SJSA1 (cell line): ENCODE data around the gene FBN1. TPM values are rescaled to one million over a fixed set of nuclear protein-coding genes. Genes with fewer than 3 reads are reported as not detected.

ENCODE experiments used
- DNase-seq, 2 experiments: peaks; one replicate each; pipeline ENCODE4 v3.0.0-alpha.2; 2015 to 2020; ENCODE audit warnings: low spot score in 2 of 2, low read depth in 1 of 2
- H3K27ac ChIP-seq: fragments of 250-450 bp; sonication (Bioruptor Pico); 2 replicates; pipeline ENCODE4 v1.5.1; 2020; ENCODE audit warnings: mild to moderate bottlenecking, moderate library complexity
- H3K27me3 ChIP-seq: fragments of 250-450 bp; sonication (Bioruptor Pico); replicated peaks from 2 replicates; pipeline ENCODE4 v1.5.1; 2020; ENCODE audit warnings: mild to moderate bottlenecking, moderate library complexity
- H3K36me3 ChIP-seq: fragments of 250-450 bp; sonication (Bioruptor Pico); 2 replicates; pipeline ENCODE4 v1.5.1; 2020; ENCODE audit warnings: mild to moderate bottlenecking
- H3K4me1 ChIP-seq: fragments of 250-450 bp; sonication (Bioruptor Pico); replicated peaks from 2 replicates; pipeline ENCODE4 v1.6.1; 2021; ENCODE audit warnings: mild to moderate bottlenecking
- H3K4me3 ChIP-seq: fragments of 250-450 bp; sonication (Bioruptor Pico); 2 replicates; pipeline ENCODE4 v1.5.1; 2020; ENCODE audit warnings: mild to moderate bottlenecking
- H3K9me3 ChIP-seq: fragments of 250-450 bp; sonication (Bioruptor Pico); replicated peaks from 2 replicates; pipeline ENCODE4 v1.5.1; 2020; ENCODE audit warnings: mild to moderate bottlenecking
- total RNA-seq: library from RNA; depleted of rRNA; stranded (reverse); fragments of >200 nt; shearing (Covaris generic); gene quantifications from 2 replicates; pipeline ENCODE4 v1.2.3, GENCODE V29; 2014

Gene FBN1
- total RNA-seq, 1 experiment from 2014 or later: 352 TPM

DNA sequence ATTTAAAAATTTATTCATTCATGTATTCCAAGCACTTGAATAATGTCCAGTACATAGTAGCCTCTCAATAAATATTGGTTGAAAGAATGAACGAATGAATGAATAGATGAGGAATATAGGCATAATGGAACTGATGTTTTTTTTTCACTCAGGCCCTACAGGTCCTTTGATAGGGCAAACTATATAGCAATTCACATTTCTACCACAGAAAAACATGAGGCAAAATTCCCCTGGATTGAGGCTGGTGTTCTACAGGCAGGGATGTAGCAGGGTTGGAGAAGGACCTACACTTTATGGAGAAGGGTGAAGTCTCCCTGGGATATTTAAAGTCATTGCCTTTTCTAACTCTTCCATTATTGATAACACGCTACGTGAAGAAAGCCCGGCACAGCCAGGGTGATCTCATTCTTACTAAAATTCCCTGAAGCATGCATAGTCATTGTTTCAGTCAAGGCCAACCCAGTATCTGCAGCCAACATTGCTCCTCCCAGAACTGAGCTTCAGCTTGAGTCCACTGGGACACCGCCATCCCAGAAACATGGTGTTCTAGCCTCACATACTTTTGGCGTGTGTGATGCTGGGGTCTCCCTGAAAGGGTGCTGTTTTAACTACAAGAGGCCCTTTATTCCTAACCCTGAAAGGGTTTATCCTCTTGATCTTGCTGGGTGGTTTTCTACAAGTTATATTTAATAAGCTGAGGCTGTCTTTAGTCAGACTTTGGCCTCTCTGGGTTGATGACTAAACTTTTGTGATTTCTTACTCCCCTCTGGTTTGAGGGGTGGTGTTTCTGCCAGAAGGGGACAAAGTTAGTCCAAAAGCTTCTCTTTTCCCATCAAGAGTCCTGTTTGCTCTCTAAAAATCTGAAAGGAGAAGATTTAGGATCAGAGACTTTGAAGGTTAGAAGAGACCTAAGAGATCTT lies 25.9 kb upstream of the FBN1 start:
- Histone ChIP-seq H3K4me3 (no peak overlapping the region), H3K9me3 (no peaks in the 10 kb centered on the region), H3K27ac (peak overlapping the region; percentile 75), H3K27me3 (no peaks in the 10 kb centered on the region), H3K4me1 (peaks cover 80% of the 10 kb centered on the region), H3K36me3 (no peaks in the 10 kb centered on the region)
- peak; percentile 87 to 91 for DNase-seq

DNA sequence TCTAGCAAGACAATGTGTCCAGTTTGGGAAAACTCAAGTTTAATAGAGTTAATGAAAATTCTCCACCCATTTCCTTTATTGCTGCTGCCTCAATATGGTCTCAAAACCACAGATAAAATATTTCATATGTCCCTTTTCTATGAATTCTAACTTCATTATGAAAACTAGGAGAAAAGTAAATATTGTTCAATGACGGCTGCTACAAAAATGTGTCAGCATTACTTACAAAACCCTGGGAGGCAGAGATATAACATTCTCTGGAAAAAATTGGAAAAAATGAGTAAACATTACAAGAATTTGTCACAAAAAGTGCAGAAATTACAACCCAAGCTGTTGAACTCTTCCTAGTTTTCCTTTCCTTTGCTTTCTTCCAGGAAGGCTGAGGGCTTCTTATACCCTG lies 22.2 kb upstream of the FBN1 start:
- Histone ChIP-seq H3K9me3 (no peaks in the 10 kb centered on the region), H3K36me3 (no peaks in the 10 kb centered on the region), H3K4me3 (no peak overlapping the region), H3K27me3 (no peaks in the 10 kb centered on the region), H3K4me1 (peaks cover 52% of the 10 kb centered on the region), H3K27ac (peak overlapping the region; percentile 82)
- peak in 1 of 2 experiments; percentile 73 for DNase-seq

- no peak for DNase-seq
- peaks cover 23% of the 10 kb centered on the region for H3K4me1 ChIP-seq
- H3K9me3 ChIP-seq: no peaks in the 10 kb centered on the region
- H3K36me3 ChIP-seq: no peaks in the 10 kb centered on the region
- H3K27ac ChIP-seq: no peak overlapping the region
- H3K4me3 ChIP-seq: no peak overlapping the region
- H3K27me3 ChIP-seq: no peaks in the 10 kb centered on the region
Measured at GRCh38 chr15:48664436-48664835, 18.9 kb upstream of the FBN1 start.

- H3K9me3 ChIP-seq: no peaks in the 10 kb centered on the region
- DNase-seq: no peak
- no peaks in the 10 kb centered on the region for H3K4me1 ChIP-seq
- H3K27me3 ChIP-seq: no peaks in the 10 kb centered on the region
- H3K4me3 ChIP-seq: no peak overlapping the region
- no peaks in the 10 kb centered on the region for H3K36me3 ChIP-seq
- H3K27ac ChIP-seq: no peak overlapping the region
Measured at GRCh38 chr15:48657950-48658591, 12.6 kb upstream of the FBN1 start.

DNA sequence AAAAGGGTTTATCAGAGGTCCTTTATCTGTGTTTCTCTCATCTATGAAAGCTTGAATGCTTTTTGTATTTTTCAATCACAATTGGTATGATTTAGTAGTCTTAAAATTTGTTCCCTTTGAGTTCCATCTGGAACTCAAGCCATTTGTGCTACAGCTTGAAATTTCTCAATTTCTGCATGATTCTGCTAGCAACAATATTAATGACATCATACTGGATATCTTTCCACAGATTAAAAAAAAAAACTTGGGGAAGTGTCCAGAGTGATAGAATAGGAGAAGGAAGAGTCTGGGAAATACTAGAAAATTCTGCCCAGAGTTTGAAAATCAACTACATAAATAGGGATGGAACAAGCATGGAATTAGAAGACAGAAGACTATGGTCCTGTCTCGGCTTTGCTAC lies 9.3 kb upstream of the FBN1 start:
- no peak overlapping the region for H3K4me3 ChIP-seq
- H3K27me3 ChIP-seq: no peaks in the 10 kb centered on the region
- H3K27ac ChIP-seq: no peak overlapping the region
- H3K4me1 ChIP-seq: no peaks in the 10 kb centered on the region
- H3K9me3 ChIP-seq: no peaks in the 10 kb centered on the region
- no peaks in the 10 kb centered on the region for H3K36me3 ChIP-seq
- DNase-seq: no peak

DNA sequence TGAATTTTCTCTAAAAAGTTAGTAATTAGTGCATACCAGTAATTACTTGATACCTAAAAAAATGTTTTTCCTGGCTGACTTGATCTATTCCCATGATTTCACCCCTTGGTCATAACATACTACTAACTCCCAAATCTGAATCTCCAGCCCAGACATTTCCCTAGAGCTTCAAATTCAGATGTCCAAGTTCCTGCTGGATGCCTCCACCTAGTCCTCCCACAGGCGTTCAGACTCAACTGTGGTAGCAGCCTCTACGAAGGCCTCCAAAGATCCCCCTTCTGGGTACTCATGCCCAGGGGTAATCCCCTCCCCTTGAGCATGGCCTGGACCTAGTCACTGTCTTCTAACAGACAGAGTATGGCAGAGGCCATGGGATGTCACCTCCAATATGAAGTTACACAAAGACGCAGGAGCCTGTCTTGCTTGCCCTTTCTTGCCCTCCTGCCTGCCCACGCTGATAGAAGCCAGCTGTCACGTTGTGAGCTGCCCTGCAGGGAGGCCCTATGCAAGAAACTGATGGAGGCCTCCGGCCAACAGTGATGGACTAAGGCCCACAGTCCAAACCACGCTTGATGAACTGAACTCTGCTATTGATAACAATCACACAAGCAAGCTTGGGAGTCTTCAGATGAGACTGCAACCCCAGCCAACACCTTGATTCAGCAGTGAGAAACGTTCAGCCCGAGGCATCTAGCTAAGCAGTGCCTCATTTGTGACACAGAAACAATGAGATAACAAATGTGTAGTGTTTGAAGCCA lies 8.6 kb upstream of the FBN1 start:
- Histone ChIP-seq H3K9me3 (no peaks in the 10 kb centered on the region), H3K4me3 (no peak overlapping the region), H3K4me1 (no peaks in the 10 kb centered on the region), H3K36me3 (no peaks in the 10 kb centered on the region), H3K27ac (no peak overlapping the region), H3K27me3 (no peaks in the 10 kb centered on the region)
- DNase-seq: no peak

DNA sequence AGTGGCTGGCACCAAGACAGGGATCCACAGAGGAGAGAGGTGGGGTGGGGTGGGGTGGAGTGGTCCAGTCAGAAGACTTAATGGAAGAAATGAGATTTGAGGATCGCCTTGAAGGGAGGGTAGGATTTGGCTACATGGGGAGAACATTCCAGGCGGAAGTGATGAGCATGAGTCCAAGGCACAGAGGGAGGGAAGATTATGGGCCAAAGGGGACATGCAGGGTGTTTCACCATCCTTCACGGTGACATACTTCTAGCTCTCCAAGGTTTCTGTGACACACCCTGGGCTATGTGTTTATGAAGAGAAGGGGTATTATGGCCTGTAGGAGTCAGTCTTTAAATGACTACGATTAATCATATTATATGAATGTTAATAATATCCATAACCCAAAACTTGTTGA lies 7.7 kb upstream of the FBN1 start:
- H3K36me3 ChIP-seq: no peaks in the 10 kb centered on the region
- no peaks in the 10 kb centered on the region for H3K27me3 ChIP-seq
- no peaks in the 10 kb centered on the region for H3K9me3 ChIP-seq
- no peak for DNase-seq
- H3K4me3 ChIP-seq: no peak overlapping the region
- H3K27ac ChIP-seq: no peak overlapping the region
- 0 out of 2 replicates have a peak, but pooled peaks cover under 1% of the 10 kb centered on the region for H3K4me1 ChIP-seq

GRCh38 chr15:48652510-48653076 lies 7.1 kb upstream of the FBN1 start:
- Histone ChIP-seq H3K36me3 (no peaks in the 10 kb centered on the region), H3K4me3 (no peak overlapping the region), H3K27me3 (no peaks in the 10 kb centered on the region), H3K4me1 (0 out of 2 replicates have a peak, but pooled peaks cover 5% of the 10 kb centered on the region), H3K27ac (no peak overlapping the region), H3K9me3 (no peaks in the 10 kb centered on the region)
- no peak for DNase-seq

- H3K4me1 ChIP-seq: peaks cover 19% of the 10 kb centered on the region
- no peaks in the 10 kb centered on the region for H3K27me3 ChIP-seq
- H3K36me3 ChIP-seq: no peaks in the 10 kb centered on the region; the same call in 1 of the 2 replicates
- H3K4me3 ChIP-seq: no peak overlapping the region
- no peak for DNase-seq
- H3K27ac ChIP-seq: no peak overlapping the region
- H3K9me3 ChIP-seq: no peaks in the 10 kb centered on the region
Measured at GRCh38 chr15:48650931-48651330, 5.4 kb upstream of the FBN1 start.

- H3K4me1 ChIP-seq: peaks cover 25% of the 10 kb centered on the region
- no peak overlapping the region for H3K27ac ChIP-seq
- H3K9me3 ChIP-seq: no peaks in the 10 kb centered on the region
- H3K4me3 ChIP-seq: no peak overlapping the region
- peaks cover 23% of the 10 kb centered on the region for H3K36me3 ChIP-seq
- H3K27me3 ChIP-seq: no peaks in the 10 kb centered on the region
- peak in 1 of 2 experiments; percentile 52 for DNase-seq
Measured at GRCh38 chr15:48647962-48648361, 2.5 kb upstream of the FBN1 start.

DNA sequence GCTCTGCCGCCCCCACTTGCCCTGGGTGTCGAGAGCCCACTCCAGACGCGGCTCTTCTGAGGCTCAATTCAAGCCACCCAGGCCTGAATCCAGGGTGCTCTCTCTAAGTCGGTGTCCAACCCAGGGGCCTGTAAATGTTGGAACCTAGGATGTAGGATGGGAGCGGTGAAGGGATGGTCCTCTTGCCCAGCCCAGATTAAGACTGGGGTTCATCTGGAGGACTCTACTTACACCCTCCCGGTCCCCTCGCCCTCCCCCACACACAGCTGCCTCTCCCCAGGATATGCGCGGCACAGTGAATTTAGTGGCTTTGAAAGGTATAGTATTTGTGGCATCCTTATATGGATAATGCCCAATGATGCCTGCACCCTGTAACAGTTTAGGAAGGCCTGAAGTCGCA lies 822 bp upstream of the FBN1 start:
- Histone ChIP-seq H3K27me3 (no peaks in the 10 kb centered on the region), H3K4me3 (peak overlapping the region; percentile 91), H3K9me3 (no peaks in the 10 kb centered on the region), H3K36me3 (peaks cover 40% of the 10 kb centered on the region), H3K4me1 (peaks cover 39% of the 10 kb centered on the region), H3K27ac (peak overlapping the region; percentile 76)
- DNase-seq: no peak

DNA sequence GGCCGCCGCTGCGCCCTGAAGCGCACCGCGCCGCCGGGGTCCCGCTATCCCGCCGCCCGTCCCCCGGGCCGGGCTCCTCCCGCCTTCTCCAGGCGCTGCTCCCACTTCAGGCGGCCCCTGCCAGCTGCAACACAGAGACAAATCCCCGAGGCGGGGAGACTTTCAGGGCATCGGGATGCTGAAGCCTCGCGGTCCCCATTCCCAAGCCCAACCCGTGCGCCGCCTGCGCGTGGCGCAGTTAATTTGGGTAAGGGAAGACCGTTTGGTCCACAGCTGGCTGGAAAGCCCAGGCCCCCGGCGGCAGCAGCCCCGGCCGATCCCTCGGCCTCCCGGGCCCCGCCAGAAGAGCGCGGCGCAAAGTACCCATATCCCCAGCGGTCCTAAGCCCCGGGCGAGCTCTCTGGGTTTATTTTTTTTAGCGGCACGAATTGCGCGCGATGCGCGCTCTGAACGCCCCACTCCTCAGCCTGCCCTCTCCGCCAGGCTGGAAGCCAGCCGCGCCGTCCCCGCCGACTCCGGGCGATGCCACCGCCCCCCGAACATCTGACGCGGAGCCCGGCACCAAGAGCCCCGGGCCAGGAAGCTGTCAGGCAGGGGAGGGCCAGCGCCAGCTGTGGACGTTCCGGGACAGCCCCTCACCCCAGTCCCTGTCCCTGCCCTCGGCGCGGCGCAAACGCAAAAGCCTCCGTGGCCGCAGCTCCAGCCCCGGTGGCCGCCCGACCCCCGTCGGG lies 517 bp downstream of the FBN1 start:
- H3K27me3 ChIP-seq: no peaks in the 10 kb centered on the region

DNA sequence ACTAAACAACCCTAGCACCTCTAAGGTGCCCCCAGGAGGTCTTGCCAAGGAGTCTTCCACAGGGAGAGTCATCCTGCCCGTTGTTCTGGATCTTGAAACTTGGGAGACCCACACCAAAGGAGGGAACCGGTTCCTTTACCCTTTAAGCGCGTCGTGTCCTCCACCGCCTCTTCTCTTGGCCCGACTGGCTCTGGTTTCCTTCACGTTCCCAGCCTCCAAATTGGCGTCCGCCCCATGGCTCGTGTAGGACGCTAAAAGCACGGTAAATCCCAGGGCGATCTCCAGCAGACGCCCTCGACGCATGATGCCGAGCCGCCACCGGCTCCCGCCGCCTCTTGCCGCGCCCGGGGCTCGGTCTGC lies 1.1 kb downstream of the FBN1 start:
- peak; percentile 42 to 50 for DNase-seq
- Histone ChIP-seq H3K4me3 (peak overlapping the region; percentile 91), H3K36me3 (peaks cover 57% of the 10 kb centered on the region), H3K27me3 (no peaks in the 10 kb centered on the region), H3K9me3 (no peaks in the 10 kb centered on the region), H3K4me1 (peaks cover 52% of the 10 kb centered on the region), H3K27ac (peak overlapping the region; percentile 76)

More for the DNA sequence above, 517 bp downstream of the FBN1 start:
- H3K27ac ChIP-seq: peak overlapping the region; percentile 76
- peaks cover 52% of the 10 kb centered on the region for H3K4me1 ChIP-seq
- peaks cover 53% of the 10 kb centered on the region for H3K36me3 ChIP-seq
- no peaks in the 10 kb centered on the region for H3K9me3 ChIP-seq
- peak; percentile 72 to 90 for DNase-seq
- H3K4me3 ChIP-seq: peak overlapping the region; percentile 91
